HFFc6 (cell line): Measurements from ENCODE around the gene WDR87. TPM values are rescaled to one million over a fixed set of nuclear protein-coding genes. Genes with fewer than 3 reads are reported as not detected.
A peak's percentile ranks its signal among the peaks of the same experiment; 100 is the strongest.

Experiments
- DNase-seq: peaks from one replicate; pipeline ENCODE4 v3.0.0-alpha.2; 2018
- H3K27ac Mint-ChIP-seq: 2 replicates; pipeline ENCODE4 v1.8.0; 2020; ENCODE audit warnings: mild to moderate bottlenecking, mixed read lengths
- H3K27me3 Mint-ChIP-seq: 2 replicates; pipeline ENCODE4 v1.8.0; 2021; ENCODE audit warnings: mild to moderate bottlenecking, moderate library complexity, mixed read lengths; ENCODE audit not compliant: insufficient read depth
- H3K36me3 Mint-ChIP-seq: 2 replicates; pipeline ENCODE4 v1.8.0; 2021; ENCODE audit warnings: low read depth, mixed read lengths
- H3K4me1 Mint-ChIP-seq: 2 replicates; pipeline ENCODE4 v1.8.0; 2020; ENCODE audit warnings: low read depth, mixed read lengths
- H3K4me3 Mint-ChIP-seq: 2 replicates; pipeline ENCODE4 v1.8.0; 2020; ENCODE audit warnings: mild to moderate bottlenecking, moderate library complexity, mixed read lengths
- H3K9me3 Mint-ChIP-seq: 2 replicates; pipeline ENCODE4 v1.8.0; 2020; ENCODE audit warnings: mild to moderate bottlenecking, mixed read lengths
- total RNA-seq, 6 experiments: library from RNA; stranded (reverse); fragmentation: NEBNext Ultra II Directional; extraction: Animal tissue kit (Norgen Biotek cat#: 25700); gene quantifications; 2 replicates in 1 of 6; 3 replicates in 5 of 6; pipeline ENCODE4 v1.2.3, GENCODE V29; 2021
- TF ChIP-seq, protein P1 (sequence below): fragments of 200-600 bp; sonication (generic); IDR thresholded peaks from 2 replicates; pipeline ENCODE4 v1.5.0; 2021; ENCODE audit warnings: antibody characterized with exemption, mild to moderate bottlenecking

WDR87 gene
- total RNA-seq, 6 experiments from 2014 or later: not detected

DNA sequence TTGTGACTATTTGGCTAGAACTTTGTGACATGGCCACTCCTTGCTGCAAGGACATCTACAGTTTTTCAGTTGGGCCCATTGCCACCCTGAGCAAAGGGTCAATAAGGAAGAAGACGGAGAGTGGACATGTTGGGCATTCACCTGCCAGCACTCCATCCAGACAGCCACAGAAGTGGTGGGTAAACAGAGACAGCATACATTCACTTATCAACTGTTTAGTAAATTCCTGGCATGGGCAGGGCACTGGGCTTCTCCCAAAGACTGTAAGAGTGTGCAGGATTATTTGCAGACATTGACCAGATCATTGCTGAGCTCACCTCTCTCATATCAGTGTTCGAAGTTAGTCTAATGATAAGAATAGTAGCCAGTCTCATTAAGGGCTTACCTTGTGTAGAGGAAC lies 29.8 kb upstream of the WDR87 start:
- TF ChIP-seq, protein P1, sequence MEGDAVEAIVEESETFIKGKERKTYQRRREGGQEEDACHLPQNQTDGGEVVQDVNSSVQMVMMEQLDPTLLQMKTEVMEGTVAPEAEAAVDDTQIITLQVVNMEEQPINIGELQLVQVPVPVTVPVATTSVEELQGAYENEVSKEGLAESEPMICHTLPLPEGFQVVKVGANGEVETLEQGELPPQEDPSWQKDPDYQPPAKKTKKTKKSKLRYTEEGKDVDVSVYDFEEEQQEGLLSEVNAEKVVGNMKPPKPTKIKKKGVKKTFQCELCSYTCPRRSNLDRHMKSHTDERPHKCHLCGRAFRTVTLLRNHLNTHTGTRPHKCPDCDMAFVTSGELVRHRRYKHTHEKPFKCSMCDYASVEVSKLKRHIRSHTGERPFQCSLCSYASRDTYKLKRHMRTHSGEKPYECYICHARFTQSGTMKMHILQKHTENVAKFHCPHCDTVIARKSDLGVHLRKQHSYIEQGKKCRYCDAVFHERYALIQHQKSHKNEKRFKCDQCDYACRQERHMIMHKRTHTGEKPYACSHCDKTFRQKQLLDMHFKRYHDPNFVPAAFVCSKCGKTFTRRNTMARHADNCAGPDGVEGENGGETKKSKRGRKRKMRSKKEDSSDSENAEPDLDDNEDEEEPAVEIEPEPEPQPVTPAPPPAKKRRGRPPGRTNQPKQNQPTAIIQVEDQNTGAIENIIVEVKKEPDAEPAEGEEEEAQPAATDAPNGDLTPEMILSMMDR: no peak
- Mint-ChIP-seq H3K4me3 (no peak overlapping the region), H3K27ac (no peak overlapping the region), H3K4me1 (peaks cover 30% of the 10 kb centered on the region), H3K36me3 (peaks cover 39% of the 10 kb centered on the region), H3K9me3 (peaks cover 16% of the 10 kb centered on the region), H3K27me3 (no peaks in the 10 kb centered on the region)
- no peak for DNase-seq

DNA sequence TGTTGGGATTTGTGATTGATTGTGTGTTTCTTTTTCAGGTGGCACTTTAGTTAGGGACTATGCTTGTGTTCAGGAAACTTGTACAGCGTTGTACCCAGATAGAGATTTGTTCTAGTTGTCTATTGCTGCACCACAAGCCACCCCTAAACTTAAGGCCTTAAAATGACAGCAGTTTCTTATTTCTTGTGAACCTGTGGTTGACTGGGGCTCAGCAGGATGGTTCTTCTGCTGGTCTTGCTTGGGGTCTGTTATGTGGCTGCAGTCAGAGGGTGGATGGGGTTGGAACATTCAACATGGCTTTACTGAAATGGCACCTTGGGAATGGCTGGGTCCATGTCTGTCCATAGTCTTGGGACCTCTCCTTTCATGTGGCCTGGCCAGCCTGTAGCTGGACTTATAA lies 28.9 kb upstream of the WDR87 start:
- Mint-ChIP-seq H3K4me3 (no peak overlapping the region), H3K9me3 (peaks cover 16% of the 10 kb centered on the region), H3K27ac (no peak overlapping the region), H3K27me3 (no peaks in the 10 kb centered on the region), H3K36me3 (peaks cover 47% of the 10 kb centered on the region), H3K4me1 (peaks cover 32% of the 10 kb centered on the region)
- TF ChIP-seq, protein P1: no peak
- DNase-seq: no peak

DNA sequence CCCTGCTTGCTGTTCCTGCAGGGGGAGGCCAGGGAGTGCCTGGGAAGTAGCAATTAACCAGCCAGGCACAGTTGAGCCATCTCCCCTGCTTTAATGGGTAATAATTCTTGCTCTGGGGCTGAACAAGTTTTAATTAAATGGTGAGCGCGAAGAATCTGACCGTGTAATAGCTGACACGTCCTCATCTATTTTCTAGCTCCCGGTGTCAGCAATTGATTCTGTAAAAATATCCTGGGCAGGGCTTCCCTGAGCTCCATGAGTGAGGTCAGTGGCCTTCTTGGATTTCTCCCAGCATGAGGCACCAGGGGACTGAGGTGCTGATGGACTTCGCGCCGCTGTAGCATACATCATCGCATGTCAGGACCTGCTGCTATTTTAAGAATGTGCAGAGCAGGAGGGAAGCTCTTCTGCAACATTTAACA lies 27.6 kb upstream of the WDR87 start:
- Mint-ChIP-seq H3K27me3 (no peaks in the 10 kb centered on the region), H3K36me3 (peaks cover 49% of the 10 kb centered on the region), H3K4me3 (no peak overlapping the region), H3K27ac (peak overlapping the region; percentile 43), H3K9me3 (peaks cover 16% of the 10 kb centered on the region), H3K4me1 (peaks cover 41% of the 10 kb centered on the region)
- TF ChIP-seq, protein P1: no peak
- no peak for DNase-seq

DNA sequence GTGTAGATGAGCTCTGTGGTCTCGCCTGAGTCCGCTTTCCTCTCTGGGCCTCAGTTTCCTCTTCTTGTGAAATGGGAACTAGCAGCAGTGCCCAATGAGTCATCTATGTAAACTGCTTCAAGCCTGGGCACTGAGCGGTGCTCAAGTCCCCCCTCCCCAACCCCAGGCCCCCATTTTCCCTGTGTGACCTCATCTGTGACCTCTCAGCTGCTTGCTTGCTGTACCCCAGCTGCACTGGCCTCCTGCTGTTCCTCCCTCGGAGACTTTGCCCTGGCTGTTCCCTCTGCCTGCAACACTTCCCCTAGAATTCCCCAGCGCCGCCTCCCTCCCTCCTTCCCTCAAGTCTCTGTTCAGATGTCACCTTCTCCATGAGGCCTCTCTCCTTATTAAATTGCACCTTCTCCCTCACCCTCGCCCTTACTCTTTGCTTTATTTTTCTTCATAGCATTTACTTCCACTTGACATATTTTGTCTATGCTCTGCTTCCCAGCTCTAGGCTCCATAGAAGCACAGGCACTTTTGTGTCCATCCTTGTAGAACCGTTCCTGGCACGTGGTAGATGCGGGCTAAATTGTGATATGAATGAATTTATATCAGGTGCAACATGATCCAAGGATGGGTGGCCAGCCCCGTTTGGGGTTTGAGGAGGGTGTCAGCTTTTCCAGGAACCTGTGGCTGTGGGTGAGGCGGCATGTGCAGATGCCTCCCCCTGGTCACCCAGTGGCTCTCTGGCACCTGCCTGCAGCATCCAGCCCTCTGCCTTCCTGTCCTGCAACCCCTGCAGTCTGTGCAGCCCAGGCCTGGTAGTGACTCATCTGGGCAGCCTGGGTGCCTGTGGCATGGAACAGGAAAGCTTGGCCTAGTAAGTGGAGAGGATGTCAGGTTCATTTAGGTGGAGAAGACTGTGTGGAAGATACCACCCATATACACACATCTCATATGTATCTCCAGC lies 26.9 kb upstream of the WDR87 start:
- H3K27me3 Mint-ChIP-seq: peaks cover 2% of the 10 kb centered on the region; the same call in 1 of the 2 replicates
- peak; percentile 58 for DNase-seq
- H3K27ac Mint-ChIP-seq: peak overlapping the region; percentile 43; the same call in 1 of the 2 replicates
- TF ChIP-seq, protein P1: no peak
- H3K4me3 Mint-ChIP-seq: no peak overlapping the region
- H3K4me1 Mint-ChIP-seq: peaks cover 46% of the 10 kb centered on the region
- peaks cover 16% of the 10 kb centered on the region for H3K9me3 Mint-ChIP-seq
- peaks cover 49% of the 10 kb centered on the region for H3K36me3 Mint-ChIP-seq

DNA sequence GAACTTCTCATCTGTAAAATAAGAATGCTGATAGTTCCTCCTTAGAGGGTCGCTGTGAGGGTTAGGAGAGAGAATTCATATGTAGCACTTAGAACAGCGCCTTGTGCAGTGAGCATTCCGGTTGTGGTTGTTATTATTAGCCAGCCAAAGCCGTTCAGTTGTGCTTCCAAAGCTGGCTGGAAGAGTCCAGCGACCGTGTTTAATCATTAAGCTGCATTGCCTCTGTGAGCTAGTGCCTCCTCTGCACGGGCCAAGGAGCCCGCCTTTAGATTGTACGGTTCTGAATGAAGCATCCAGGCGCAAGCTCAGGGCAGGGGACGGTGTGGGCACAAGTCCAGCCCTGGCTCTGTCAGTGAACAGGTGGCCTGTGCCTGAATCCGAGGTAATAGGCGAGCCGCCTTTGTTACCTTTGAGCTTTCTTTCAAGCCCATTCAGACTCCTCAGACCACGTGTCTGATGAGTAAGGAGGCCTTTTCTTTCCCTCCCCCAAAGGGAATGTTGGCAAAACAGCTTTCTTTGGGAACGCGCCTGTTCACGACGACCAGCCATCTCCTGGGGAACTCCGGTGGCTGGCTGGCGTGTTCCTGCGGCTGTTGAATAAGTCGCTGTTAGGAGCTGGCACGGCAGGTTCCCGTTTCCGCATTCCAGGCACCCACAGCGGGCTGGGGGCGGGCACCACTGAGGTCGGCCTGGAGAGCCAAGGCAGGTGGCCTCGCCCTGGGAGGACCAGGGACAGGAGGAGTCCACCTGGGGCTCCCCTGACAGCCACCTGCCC lies 25.7 kb upstream of the WDR87 start:
- Mint-ChIP-seq H3K4me3 (no peak overlapping the region), H3K27me3 (peaks cover 2% of the 10 kb centered on the region; the same call in 1 of the 2 replicates), H3K4me1 (peaks cover 46% of the 10 kb centered on the region), H3K9me3 (peaks cover 16% of the 10 kb centered on the region), H3K27ac (no peak overlapping the region), H3K36me3 (peaks cover 49% of the 10 kb centered on the region)
- TF ChIP-seq, protein P1: no peak
- DNase-seq: no peak
